HEK293 (cell line): ENCODE data around the gene SLC10A7.

Source experiments
- CTCF ChIA-PET: fragments of 350-600 bp; formaldehyde crosslinking; extraction: SDS; loops from one replicate; lab custom pipeline; 2021; ENCODE audit warnings: antibody characterized with exemption; lab: Yijun Ruan, JAX
- POLR2A ChIA-PET: fragments of 300-600 bp; formaldehyde crosslinking; extraction: SDS; loops from one replicate; lab custom pipeline; 2020; ENCODE audit warnings: antibody characterized with exemption, inconsistent platforms; lab: Yijun Ruan, JAX
- H3K27ac ChIP-seq: fragments of 200-500 bp; sonication (Bioruptor generic); 2 replicates; pipeline ENCODE4 v1.5.1; 2014; ENCODE audit warnings: low read depth, low read length, control low read depth, inconsistent platforms; ENCODE audit errors: extremely low read depth
- H3K36me3 ChIP-seq, 2 experiments: fragments of 200-500 bp in 1 of 2; sonication (Bioruptor generic) in 1 of 2; 1 replicate in 1 of 2; 2 replicates in 1 of 2; pipeline ENCODE4 v1.5.1; 2014 to 2017; ENCODE audit warnings: inconsistent platforms in 2 of 2, low read length in 2 of 2; ENCODE audit not compliant: control insufficient read depth in 2 of 2, insufficient read depth in 1 of 2
- H3K4me1 ChIP-seq: fragments of 200-500 bp; sonication (Bioruptor generic); 2 replicates; pipeline ENCODE4 v1.5.1; 2014; ENCODE audit warnings: mild to moderate bottlenecking, low read length, inconsistent platforms; ENCODE audit not compliant: control insufficient read depth, insufficient read depth
- H3K4me3 ChIP-seq: 2 replicates; pipeline ENCODE4 v1.5.1; 2011; ENCODE audit warnings: low read depth, mild to moderate bottlenecking, control low read depth, low read length, moderate library complexity
- H3K9me3 ChIP-seq: fragments of 200-500 bp; sonication (Bioruptor generic); 2 replicates; pipeline ENCODE4 v1.5.1; 2014; ENCODE audit warnings: low read depth, low read length, inconsistent platforms; ENCODE audit not compliant: control insufficient read depth, insufficient read depth
- GFI1B ChIP-seq: fragments of 450-650 bp; formaldehyde crosslinking; IDR thresholded peaks from 2 replicates; pipeline ENCODE4 v1.5.1; 2016; ENCODE audit warnings: missing biosample characterization, missing genetic modification characterization
- GLIS2 ChIP-seq: fragments of 450-650 bp; formaldehyde crosslinking; IDR thresholded peaks from 2 replicates; pipeline ENCODE4 v1.5.1; 2016; ENCODE audit warnings: missing biosample characterization, missing genetic modification characterization
- INSM2 ChIP-seq: fragments of 450-650 bp; formaldehyde crosslinking; IDR thresholded peaks from 2 replicates; pipeline ENCODE4 v1.5.1; 2016; ENCODE audit warnings: missing biosample characterization, missing genetic modification characterization
- PRDM1 ChIP-seq: fragments of 450-650 bp; formaldehyde crosslinking; IDR thresholded peaks from 2 replicates; pipeline ENCODE4; 2016; ENCODE audit warnings: missing biosample characterization, missing genetic modification characterization
- SCRT2 ChIP-seq: fragments of 450-650 bp; formaldehyde crosslinking; IDR thresholded peaks from 2 replicates; pipeline ENCODE4 v1.5.1; 2016; ENCODE audit warnings: missing biosample characterization, missing genetic modification characterization
- ZBTB48 ChIP-seq: fragments of 450-650 bp; formaldehyde crosslinking; IDR thresholded peaks from 2 replicates; pipeline ENCODE4 v1.5.1; 2016; ENCODE audit warnings: missing biosample characterization, missing genetic modification characterization
- ZFP3 ChIP-seq: fragments of 450-650 bp; formaldehyde crosslinking; IDR thresholded peaks from 2 replicates; pipeline ENCODE4 v1.5.1; 2016; ENCODE audit warnings: low read depth, missing biosample characterization, missing genetic modification characterization
- ZNF148 ChIP-seq: fragments of 450-650 bp; formaldehyde crosslinking; IDR thresholded peaks from 2 replicates; pipeline ENCODE4 v1.5.0; 2017; ENCODE audit warnings: missing biosample characterization, missing genetic modification characterization, borderline replicate concordance
- ZNF26 ChIP-seq: fragments of 450-650 bp; formaldehyde crosslinking; IDR thresholded peaks from 2 replicates; pipeline ENCODE4 v1.5.1; 2016; ENCODE audit warnings: missing biosample characterization, missing genetic modification characterization
- ZNF324 ChIP-seq: fragments of 450-650 bp; formaldehyde crosslinking; IDR thresholded peaks from 2 replicates; pipeline ENCODE4 v1.5.1; 2016; ENCODE audit warnings: missing biosample characterization, missing genetic modification characterization
- ZNF404 ChIP-seq: fragments of 450-650 bp; formaldehyde crosslinking; IDR thresholded peaks from 2 replicates; pipeline ENCODE4 v1.5.1; 2017; ENCODE audit warnings: missing biosample characterization, missing genetic modification characterization
- ZNF514 ChIP-seq: fragments of 450-650 bp; formaldehyde crosslinking; IDR thresholded peaks from 2 replicates; pipeline ENCODE4 v1.5.1; 2016; ENCODE audit warnings: missing biosample characterization, missing genetic modification characterization
- ZNF560 ChIP-seq: fragments of 450-650 bp; formaldehyde crosslinking; IDR thresholded peaks from 2 replicates; pipeline ENCODE4 v1.5.1; 2017; ENCODE audit warnings: missing biosample characterization, missing genetic modification characterization, borderline replicate concordance
- ZNF571 ChIP-seq: fragments of 450-650 bp; formaldehyde crosslinking; IDR thresholded peaks from 2 replicates; pipeline ENCODE4 v1.5.0; 2017; ENCODE audit warnings: missing biosample characterization, missing genetic modification characterization
- ZNF621 ChIP-seq: fragments of 450-650 bp; formaldehyde crosslinking; IDR thresholded peaks from 2 replicates; pipeline ENCODE4 v1.5.1; 2017; ENCODE audit warnings: missing biosample characterization, missing genetic modification characterization
- ZNF654 ChIP-seq: fragments of 450-650 bp; formaldehyde crosslinking; IDR thresholded peaks from 2 replicates; pipeline ENCODE4 v1.5.1; 2016; ENCODE audit warnings: low read depth, missing biosample characterization, missing genetic modification characterization
- ZNF670 ChIP-seq: fragments of 450-650 bp; formaldehyde crosslinking; IDR thresholded peaks from 2 replicates; pipeline ENCODE4 v1.5.1; 2016; ENCODE audit warnings: missing biosample characterization, missing genetic modification characterization, low read depth
- ZNF747 ChIP-seq: fragments of 450-650 bp; formaldehyde crosslinking; IDR thresholded peaks from 2 replicates; pipeline ENCODE4 v1.5.1; 2016; ENCODE audit warnings: missing biosample characterization, missing genetic modification characterization
- ZNF791 ChIP-seq: fragments of 450-650 bp; formaldehyde crosslinking; IDR thresholded peaks from 2 replicates; pipeline ENCODE4 v1.5.1; 2016; ENCODE audit warnings: missing biosample characterization, missing genetic modification characterization
- ZSCAN30 ChIP-seq: fragments of 450-650 bp; IDR thresholded peaks from 2 replicates; pipeline ENCODE4 v1.5.1; 2018; ENCODE audit warnings: missing biosample characterization, mild to moderate bottlenecking, missing genetic modification characterization, moderate library complexity
- ZSCAN4 ChIP-seq: fragments of 450-650 bp; formaldehyde crosslinking; IDR thresholded peaks from 2 replicates; pipeline ENCODE4 v1.5.1; 2017; ENCODE audit warnings: missing biosample characterization, missing genetic modification characterization
- TF ChIP-seq, protein P1 (sequence below): fragments of 450-650 bp; formaldehyde crosslinking; IDR thresholded peaks from 2 replicates; pipeline ENCODE4 v1.5.1; 2016; ENCODE audit warnings: missing biosample characterization, missing genetic modification characterization
- TF ChIP-seq, protein P2 (sequence below): fragments of 450-650 bp; formaldehyde crosslinking; IDR thresholded peaks from 2 replicates; pipeline ENCODE4; 2016; ENCODE audit warnings: missing biosample characterization, missing genetic modification characterization

SLC10A7 gene

DNA sequence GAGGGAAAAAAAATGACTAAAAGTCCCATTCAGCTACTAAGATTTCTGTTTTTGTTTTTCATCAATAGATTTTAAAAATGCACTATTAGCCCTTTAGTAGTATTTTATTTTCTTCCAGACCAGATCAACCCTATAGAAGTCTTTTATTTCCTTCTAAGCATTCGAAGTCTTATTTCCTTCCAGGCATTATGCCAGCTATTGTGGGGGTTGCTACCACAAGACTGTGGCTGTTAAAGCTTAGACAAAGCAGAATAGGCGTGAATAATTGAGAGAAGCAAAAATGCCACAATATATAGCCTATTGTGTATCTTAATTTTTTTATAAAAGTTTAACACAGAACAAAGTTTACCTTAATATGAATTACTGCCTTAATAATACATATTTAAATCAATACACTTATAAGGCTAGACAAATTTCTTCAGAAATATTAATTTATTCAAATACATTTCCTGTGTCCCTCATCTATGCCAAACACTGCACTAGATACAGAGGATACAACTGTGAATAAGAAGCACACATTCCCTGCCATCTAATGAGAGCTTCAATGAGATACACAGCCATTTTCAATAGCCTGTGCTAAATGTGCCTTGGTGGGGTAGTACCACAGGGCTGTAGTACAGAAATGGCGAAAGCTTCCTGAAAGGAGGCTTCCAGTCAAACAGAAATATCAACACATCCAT lies 33.1 kb downstream of the SLC10A7 start:
- TF ChIP-seq ZNF791 (tag by site-specific recombination): no peak
- TF ChIP-seq, protein P1, sequence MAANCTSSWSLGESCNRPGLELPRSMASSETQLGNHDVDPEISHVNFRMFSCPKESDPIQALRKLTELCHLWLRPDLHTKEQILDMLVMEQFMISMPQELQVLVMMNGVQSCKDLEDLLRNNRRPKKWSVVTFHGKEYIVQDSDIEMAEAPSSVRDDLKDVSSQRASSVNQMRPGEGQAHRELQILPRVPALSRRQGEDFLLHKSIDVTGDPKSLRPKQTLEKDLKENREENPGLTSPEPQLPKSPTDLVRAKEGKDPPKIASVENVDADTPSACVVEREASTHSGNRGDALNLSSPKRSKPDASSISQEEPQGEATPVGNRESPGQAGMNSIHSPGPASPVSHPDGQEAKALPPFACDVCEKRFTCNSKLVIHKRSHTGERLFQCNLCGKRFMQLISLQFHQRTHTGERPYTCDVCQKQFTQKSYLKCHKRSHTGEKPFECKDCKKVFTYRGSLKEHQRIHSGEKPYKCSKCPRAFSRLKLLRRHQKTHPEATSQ (tag by site-specific recombination): no peak
- TF ChIP-seq ZSCAN30 (tag by site-specific recombination): no peak
- TF ChIP-seq ZNF324 (tag by site-specific recombination): no peak
- no peak for TF ChIP-seq ZNF148 (tag by site-specific recombination)
- TF ChIP-seq ZNF621 (tag by site-specific recombination): no peak
- TF ChIP-seq ZNF571 (tag by site-specific recombination): no peak
- TF ChIP-seq ZSCAN4: no peak
- TF ChIP-seq ZNF670 (tag by site-specific recombination): no peak
- TF ChIP-seq GFI1B: no peak
- TF ChIP-seq ZNF747 (tag by site-specific recombination): no peak
- TF ChIP-seq ZFP3 (tag by site-specific recombination): no peak
- TF ChIP-seq ZNF404 (tag by site-specific recombination): no peak
- no peak for TF ChIP-seq ZNF560 (tag by site-specific recombination)
- TF ChIP-seq ZNF514 (tag by site-specific recombination): no peak
- no peak for TF ChIP-seq SCRT2 (tag by site-specific recombination)
- H3K4me3 ChIP-seq: no peak overlapping the region
- no peaks in the 10 kb centered on the region for H3K4me1 ChIP-seq
- CTCF ChIA-PET: no interaction called here
- no peak overlapping the region for H3K27ac ChIP-seq
- POLR2A ChIA-PET: no interaction called here
- no peaks in the 10 kb centered on the region for H3K9me3 ChIP-seq
- no peaks in the 10 kb centered on the region for H3K36me3 ChIP-seq

GRCh38 chr4:146486565-146486964 lies 35.2 kb downstream of the SLC10A7 start:
- ChIA-PET CTCF (interaction anchor here (0.5 to 0.6 kb wide), 2 partner anchors 18 to 930 kb away, joined by 3 read pairs; no protein-coding TSS in a partner anchor), POLR2A (no interaction called here)
- H3K36me3 ChIP-seq: no peaks in the 10 kb centered on the region
- no peak overlapping the region for H3K4me3 ChIP-seq
- no peak overlapping the region for H3K27ac ChIP-seq
- no peaks in the 10 kb centered on the region for H3K9me3 ChIP-seq
- H3K4me1 ChIP-seq: no peaks in the 10 kb centered on the region
- TF ChIP-seq INSM2 (tag by site-specific recombination): no peak
- no peak for TF ChIP-seq GLIS2 (tag by site-specific recombination)
- TF ChIP-seq PRDM1 (tag by site-specific recombination): no peak
- no peak for TF ChIP-seq ZNF148 (tag by site-specific recombination)
- TF ChIP-seq ZNF26 (tag by site-specific recombination): no peak
- no peak for TF ChIP-seq ZNF654 (tag by site-specific recombination)
- TF ChIP-seq ZBTB48 (tag by site-specific recombination): no peak
- TF ChIP-seq, protein P2, sequence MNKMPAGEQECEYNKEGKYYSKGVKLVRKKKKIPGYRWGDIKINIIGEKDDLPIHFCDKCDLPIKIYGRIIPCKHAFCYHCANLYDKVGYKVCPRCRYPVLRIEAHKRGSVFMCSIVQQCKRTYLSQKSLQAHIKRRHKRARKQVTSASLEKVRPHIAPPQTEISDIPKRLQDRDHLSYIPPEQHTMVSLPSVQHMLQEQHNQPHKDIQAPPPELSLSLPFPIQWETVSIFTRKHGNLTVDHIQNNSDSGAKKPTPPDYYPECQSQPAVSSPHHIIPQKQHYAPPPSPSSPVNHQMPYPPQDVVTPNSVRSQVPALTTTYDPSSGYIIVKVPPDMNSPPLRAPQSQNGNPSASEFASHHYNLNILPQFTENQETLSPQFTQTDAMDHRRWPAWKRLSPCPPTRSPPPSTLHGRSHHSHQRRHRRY (tag by site-specific recombination): no peak
